Hepatocyte (in vitro differentiated cells): ENCODE measurements around the gene SRGAP2. TPM values are rescaled to one million over a fixed set of nuclear protein-coding genes. Genes with fewer than 3 reads are reported as not detected.
"Not testable (repeated sequence)": the region's sequence is repeated elsewhere in the genome, so short reads cannot be mapped to it uniquely, and the experiment has no call there.

Experiments used
- DNase-seq: peaks from one replicate; pipeline ENCODE4 v3.0.0-alpha.2; 2016; ENCODE audit warnings: low spot score
- H2AFZ ChIP-seq: fragments of 200-600 bp; sonication (generic); 2 replicates; pipeline ENCODE4 v1.6.0; 2016; ENCODE audit warnings: antibody characterized with exemption, mild to moderate bottlenecking
- H3K27ac ChIP-seq: fragments of 200-600 bp; sonication (generic); 2 replicates; pipeline ENCODE4 v1.5.1; 2016; ENCODE audit warnings: mild to moderate bottlenecking
- H3K27me3 ChIP-seq: fragments of 200-600 bp; sonication (generic); 2 replicates; pipeline ENCODE4 v1.6.1; 2016
- H3K36me3 ChIP-seq: fragments of 200-600 bp; sonication (generic); replicated peaks from 2 replicates; pipeline ENCODE4 v1.5.1; 2016; ENCODE audit warnings: low read depth; ENCODE audit not compliant: insufficient read depth
- H3K4me1 ChIP-seq: fragments of 200-600 bp; sonication (generic); 2 replicates; pipeline ENCODE4 v1.5.1; 2016; ENCODE audit warnings: mild to moderate bottlenecking, moderate library complexity; ENCODE audit not compliant: insufficient read depth
- H3K4me2 ChIP-seq: fragments of 200-600 bp; sonication (generic); 2 replicates; pipeline ENCODE4 v1.6.0; 2016
- H3K4me3 ChIP-seq: fragments of 200-600 bp; sonication (generic); 2 replicates; pipeline ENCODE4 v1.5.1; 2016; ENCODE audit warnings: mild to moderate bottlenecking
- H3K79me2 ChIP-seq: fragments of 200-600 bp; sonication (generic); 2 replicates; pipeline ENCODE4 v1.6.0; 2017; ENCODE audit warnings: mild to moderate bottlenecking
- H3K9me2 ChIP-seq: fragments of 200-600 bp; sonication (generic); replicated peaks from 2 replicates; pipeline ENCODE4 v1.6.0; 2017; ENCODE audit warnings: mild to moderate bottlenecking; ENCODE audit not compliant: insufficient read depth
- H3K9me3 ChIP-seq: fragments of 200-600 bp; sonication (generic); 2 replicates; pipeline ENCODE4 v1.5.1; 2016; ENCODE audit warnings: low read depth, mild to moderate bottlenecking
- H4K20me1 ChIP-seq: fragments of 200-600 bp; sonication (generic); 2 replicates; pipeline ENCODE4 v1.6.0; 2016; ENCODE audit warnings: mild to moderate bottlenecking; ENCODE audit not compliant: insufficient read depth, poor library complexity, severe bottlenecking
- WGBS: methylation state at CpG from one replicate; pipeline ENCODE4 v1.1.6; 2016; ENCODE audit warnings: low lambda C conversion rate; ENCODE audit errors: missing lambda C conversion rate; 5-methylcytosine and 5-hydroxymethylcytosine counted together
- polyA plus RNA-seq: library from polyadenylated mRNA; unstranded; fragments of >200 nt; fragmentation: Nextera tagmentation; extraction: Ambion mirVana; gene quantifications from 2 replicates; pipeline ENCODE4 v1.2.1, GENCODE V29; 2016
- total RNA-seq: library from RNA; depleted of rRNA; stranded (reverse); fragments of >200 nt; gene quantifications from 2 replicates; pipeline ENCODE4 v1.2.3, GENCODE V29; 2014

The SRGAP2 gene
- total and polyA plus RNA-seq, 2 experiments from 2014 or later, result 16.3 to 23.7 TPM

DNA sequence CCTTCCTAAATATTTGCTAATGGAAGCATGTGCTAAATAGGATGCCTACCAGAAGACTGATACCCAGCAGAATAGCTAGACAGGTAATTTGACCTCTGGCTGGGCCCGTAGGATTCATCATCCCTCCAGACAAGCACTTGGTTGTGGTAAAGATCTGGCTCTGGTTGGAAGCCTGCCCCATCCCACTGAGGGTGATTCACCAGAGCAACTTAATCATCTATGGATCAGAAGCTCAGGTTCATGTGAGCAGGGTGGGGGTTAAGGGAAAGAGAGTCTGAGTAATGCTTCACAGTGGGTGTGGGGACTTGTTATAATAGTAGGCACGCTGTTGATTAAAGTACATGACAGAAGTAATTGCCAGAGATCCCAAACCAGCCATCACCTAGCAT is 27.2 kb upstream of the SRGAP2 start:
- H2AFZ ChIP-seq, H3K27ac ChIP-seq, H3K36me3 ChIP-seq, DNase-seq, H3K4me3 ChIP-seq, H3K9me2 ChIP-seq, H3K4me1 ChIP-seq, H3K9me3 ChIP-seq, H3K4me2 ChIP-seq, H3K79me2 ChIP-seq, H3K27me3 ChIP-seq, H4K20me1 ChIP-seq: not testable (repeated sequence)
- WGBS, result 79% methylated on average over 1 of the region's 2 CpGs

DNA sequence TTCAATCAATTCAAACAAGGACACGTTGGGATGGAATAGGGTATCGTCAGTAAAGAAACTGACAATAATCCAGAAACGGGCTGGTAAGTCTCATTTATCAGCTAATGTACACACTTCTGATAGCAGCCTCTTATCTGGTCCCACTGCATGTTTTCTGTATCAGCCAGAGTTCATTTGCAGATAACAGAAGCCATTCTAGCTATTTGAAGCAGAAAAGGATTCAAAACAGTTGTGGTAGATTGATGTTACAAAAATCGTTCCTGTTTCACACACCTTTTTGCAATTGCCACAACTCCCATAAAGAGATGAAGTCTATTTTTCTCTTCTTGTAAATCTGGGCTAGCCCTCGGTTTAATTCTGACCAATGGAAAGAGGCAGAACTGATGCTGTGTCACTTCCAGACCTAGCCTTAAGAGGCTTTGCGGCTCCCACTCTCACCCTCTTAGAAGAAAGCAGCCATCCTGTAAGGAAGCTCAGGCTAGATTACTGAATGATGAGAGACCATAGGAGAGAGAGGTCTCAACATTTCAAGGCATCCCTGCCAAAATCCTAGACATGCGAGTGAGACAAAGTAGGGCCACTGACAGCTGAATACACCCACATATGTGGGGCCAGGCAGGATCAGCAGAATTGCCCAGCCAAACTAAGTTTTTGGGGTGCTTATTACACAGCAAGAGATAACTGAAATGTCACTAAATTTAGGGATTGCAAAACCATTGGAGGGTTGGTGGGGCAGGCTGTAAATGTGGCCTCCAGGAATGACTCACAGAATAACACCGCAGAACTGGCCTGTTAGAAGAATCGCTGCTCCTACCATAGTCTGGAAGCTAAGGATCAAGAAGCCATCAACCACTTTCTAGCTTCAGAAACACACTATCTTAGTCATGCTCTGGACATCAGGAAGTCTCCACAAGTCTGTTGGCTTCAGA is 25.0 kb upstream of the SRGAP2 start:
- not testable (repeated sequence) for H3K27me3 ChIP-seq, H3K4me1 ChIP-seq, H3K9me3 ChIP-seq, H3K4me3 ChIP-seq, H3K9me2 ChIP-seq, H3K79me2 ChIP-seq, H2AFZ ChIP-seq, H3K36me3 ChIP-seq, H4K20me1 ChIP-seq
- peak; percentile 10 for DNase-seq
- H3K4me2 ChIP-seq, result peak overlapping the region; percentile 42
- WGBS, result 33% methylated on average over 9 of the region's 9 CpGs
- peak overlapping the region; percentile 40 for H3K27ac ChIP-seq

DNA sequence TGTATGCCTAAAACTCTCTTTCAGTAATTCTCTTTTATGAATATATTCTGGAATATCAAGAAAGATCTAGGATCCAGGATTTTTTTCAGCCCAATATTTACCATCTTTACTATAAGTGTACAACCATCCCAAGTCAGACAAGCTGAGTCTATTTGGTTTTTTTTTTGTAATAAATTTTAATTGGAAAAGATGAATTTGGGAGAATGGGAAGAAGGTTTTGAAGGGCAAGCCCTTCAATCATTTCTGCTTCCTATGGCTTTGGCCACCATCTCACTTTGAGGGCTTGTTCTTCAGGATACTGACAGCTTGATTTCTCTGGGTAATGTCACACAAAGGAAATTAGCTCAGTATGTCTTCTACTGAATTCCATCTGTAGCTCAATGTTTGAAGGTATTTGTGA is 23.7 kb upstream of the SRGAP2 start:
- not testable (repeated sequence) for DNase-seq, H3K9me3 ChIP-seq, H2AFZ ChIP-seq, H4K20me1 ChIP-seq, H3K79me2 ChIP-seq, H3K36me3 ChIP-seq, H3K4me2 ChIP-seq, H3K9me2 ChIP-seq, H3K27me3 ChIP-seq, H3K27ac ChIP-seq, H3K4me3 ChIP-seq, H3K4me1 ChIP-seq

DNA sequence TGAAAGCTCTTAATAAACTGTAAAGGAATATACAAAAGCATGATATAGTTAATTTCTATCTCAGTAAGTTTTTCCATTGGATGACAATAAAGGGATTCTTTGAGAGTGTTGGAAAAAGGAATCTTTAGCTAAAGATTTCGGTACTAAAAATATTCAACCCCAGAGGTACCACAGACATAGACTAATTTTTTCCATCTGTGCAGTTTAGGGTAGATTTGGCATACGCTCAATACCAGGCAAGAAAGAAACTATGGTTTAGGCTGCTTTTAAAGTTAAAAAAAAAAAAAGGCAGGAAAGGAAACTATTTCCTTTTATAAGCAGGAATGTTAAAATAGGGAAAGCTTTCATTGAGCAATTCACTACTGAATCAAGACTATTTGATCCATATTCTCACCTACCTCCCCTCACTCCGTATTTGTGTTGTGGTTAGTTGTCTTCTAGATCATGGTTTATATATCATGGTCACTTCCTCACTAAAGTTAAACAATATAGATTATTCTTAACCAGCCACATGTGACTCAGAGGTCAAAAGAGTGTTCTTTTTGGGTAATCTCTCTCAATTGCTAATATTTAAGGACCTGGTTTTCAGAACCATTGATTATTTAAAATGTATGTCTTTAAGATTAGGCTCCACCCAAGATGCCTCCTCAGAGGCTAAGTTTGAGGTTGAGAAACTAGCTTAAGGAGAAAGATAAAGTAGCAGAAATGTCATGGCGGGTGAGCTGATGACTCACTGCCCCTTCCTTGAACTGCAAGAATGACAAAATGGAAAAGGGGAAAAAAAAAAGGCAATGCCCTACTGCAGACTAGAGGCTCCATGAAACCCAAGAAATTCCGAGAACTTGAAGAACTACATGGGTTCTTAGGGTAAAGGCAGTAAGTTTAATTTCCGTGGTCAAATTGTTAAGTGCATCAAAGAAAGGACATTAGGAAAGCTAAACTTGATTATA is 20.7 kb upstream of the SRGAP2 start:
- not testable (repeated sequence) for H3K79me2 ChIP-seq, H3K4me3 ChIP-seq, H3K27me3 ChIP-seq, H3K9me2 ChIP-seq, H2AFZ ChIP-seq, H4K20me1 ChIP-seq, H3K36me3 ChIP-seq, H3K27ac ChIP-seq, H3K4me2 ChIP-seq, H3K9me3 ChIP-seq, H3K4me1 ChIP-seq
- WGBS, result 67% methylated on average over 4 of the region's 6 CpGs
- peak; percentile 8 for DNase-seq

DNA sequence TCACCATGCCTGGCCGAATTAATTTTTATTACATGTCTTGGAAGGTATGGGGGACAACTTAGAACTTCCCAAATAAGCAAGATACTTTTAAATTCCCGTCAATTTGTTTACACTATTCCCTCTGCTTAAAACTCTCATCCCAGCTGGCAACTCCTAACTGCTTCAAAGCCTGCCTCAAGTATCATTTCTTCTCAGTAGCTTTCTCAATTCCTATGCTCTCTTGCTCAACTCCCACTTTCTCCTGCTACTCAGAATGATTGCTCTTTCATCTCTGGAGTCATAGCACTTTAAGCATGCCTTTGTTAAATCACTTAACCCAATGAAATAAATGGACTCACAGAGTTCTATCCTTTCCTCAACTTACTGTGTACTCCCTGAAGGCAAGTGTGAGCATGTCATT is 19.6 kb upstream of the SRGAP2 start:
- H3K27me3 ChIP-seq, H3K36me3 ChIP-seq, H3K9me3 ChIP-seq, DNase-seq, H3K27ac ChIP-seq, H2AFZ ChIP-seq, H3K4me1 ChIP-seq, H3K79me2 ChIP-seq, H3K4me3 ChIP-seq, H4K20me1 ChIP-seq, H3K4me2 ChIP-seq, H3K9me2 ChIP-seq: not testable (repeated sequence)
- WGBS, result 43% methylated on average over 1 of the region's 2 CpGs

DNA sequence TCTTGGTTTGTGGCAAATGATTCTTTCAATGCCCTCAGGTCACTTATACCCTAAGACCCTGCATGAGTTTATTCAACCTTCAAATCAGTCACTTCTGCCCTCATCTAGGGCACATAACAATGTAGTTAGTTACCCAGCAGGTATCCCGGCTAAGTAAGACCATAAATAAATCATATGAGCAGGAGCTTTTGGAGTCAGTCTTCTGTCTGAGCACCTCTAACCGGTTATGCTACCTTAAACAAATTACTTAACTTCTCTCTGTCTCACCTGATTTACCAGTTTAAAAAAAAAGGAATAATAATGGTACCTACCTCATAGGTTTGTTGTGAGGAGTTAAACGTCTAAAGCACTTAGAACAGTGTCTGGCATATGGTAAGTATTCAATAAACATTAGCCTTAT is 17.6 kb upstream of the SRGAP2 start:
- not testable (repeated sequence) for H3K4me2 ChIP-seq, H3K9me2 ChIP-seq, H2AFZ ChIP-seq, H3K9me3 ChIP-seq, H3K4me3 ChIP-seq, H3K36me3 ChIP-seq, H3K27ac ChIP-seq, DNase-seq, H3K27me3 ChIP-seq, H4K20me1 ChIP-seq, H3K79me2 ChIP-seq, H3K4me1 ChIP-seq
- no CpG with 5 or more reads among the region's 3 CpGs for WGBS

DNA sequence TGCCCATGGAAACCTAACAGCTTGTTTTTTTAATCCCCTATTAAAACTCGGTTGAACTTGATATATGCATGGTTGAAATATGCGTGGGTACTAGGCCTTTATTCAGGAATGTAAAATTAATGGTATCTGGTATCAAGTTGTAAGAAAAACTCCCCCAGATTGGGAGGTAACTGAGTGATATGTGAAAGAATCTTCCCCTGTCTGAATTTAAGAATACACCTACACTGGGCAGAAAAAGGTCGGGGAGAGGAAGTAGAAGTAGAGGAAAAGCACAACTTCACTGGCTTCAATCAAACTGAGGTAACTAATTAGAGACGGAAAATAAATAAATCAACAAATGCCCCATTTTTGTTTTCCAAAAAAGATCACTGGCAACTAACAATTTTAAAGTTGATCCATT is 16.5 kb upstream of the SRGAP2 start:
- not testable (repeated sequence) for H3K9me3 ChIP-seq, H2AFZ ChIP-seq, DNase-seq, H3K4me1 ChIP-seq, H3K27ac ChIP-seq, H4K20me1 ChIP-seq, H3K4me3 ChIP-seq, H3K79me2 ChIP-seq, H3K27me3 ChIP-seq, H3K36me3 ChIP-seq, H3K9me2 ChIP-seq, H3K4me2 ChIP-seq
- 91% methylated on average over 2 of the region's 4 CpGs for WGBS

DNA sequence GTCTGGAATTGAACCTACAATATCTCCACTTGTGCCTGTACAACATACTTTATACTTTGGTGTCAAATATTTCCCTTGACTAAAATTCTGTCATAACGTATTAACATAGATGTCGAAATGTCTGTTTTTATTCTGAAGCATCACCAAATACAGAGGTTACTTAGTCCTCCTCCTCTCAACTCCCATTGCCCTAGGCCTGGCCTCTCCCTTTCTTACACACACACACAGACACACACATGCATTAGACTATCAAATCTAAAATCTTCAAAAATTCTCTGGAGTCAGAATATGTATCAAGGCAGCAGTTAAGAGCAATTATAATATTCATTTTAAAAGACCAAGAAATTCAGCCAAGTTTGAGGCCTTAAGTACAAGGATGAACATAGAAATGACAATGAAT is 8.2 kb upstream of the SRGAP2 start:
- H3K4me1 ChIP-seq, H3K4me2 ChIP-seq, H3K27me3 ChIP-seq, H3K9me3 ChIP-seq, H3K36me3 ChIP-seq, DNase-seq, H4K20me1 ChIP-seq, H2AFZ ChIP-seq, H3K9me2 ChIP-seq, H3K79me2 ChIP-seq, H3K27ac ChIP-seq, H3K4me3 ChIP-seq: not testable (repeated sequence)
- WGBS, result no CpG with 5 or more reads among the region's 2 CpGs
